Glomerular endothelial cell (primary cell): Measurements from ENCODE around the gene NPAS2. TPM values are rescaled to one million over a fixed set of nuclear protein-coding genes. Genes with fewer than 3 reads are reported as not detected.

ENCODE experiments used
- DNase-seq: peaks from one replicate; pipeline ENCODE4 v3.0.0-alpha.2; 2011; ENCODE audit warnings: low read depth, low spot score; ENCODE audit errors: extremely low read depth
- total RNA-seq: library from RNA; depleted of rRNA; stranded (reverse); fragments of >200 nt; gene quantifications from 2 replicates; pipeline ENCODE4 v1.2.3, GENCODE V29; 2015

NPAS2 gene
- total RNA-seq, 1 donor from 2014 or later, result 15.8 TPM

- no peak for DNase-seq
Observed at GRCh38 chr2:100852999-100853908, 33.3 kb downstream of the NPAS2 start.

DNA sequence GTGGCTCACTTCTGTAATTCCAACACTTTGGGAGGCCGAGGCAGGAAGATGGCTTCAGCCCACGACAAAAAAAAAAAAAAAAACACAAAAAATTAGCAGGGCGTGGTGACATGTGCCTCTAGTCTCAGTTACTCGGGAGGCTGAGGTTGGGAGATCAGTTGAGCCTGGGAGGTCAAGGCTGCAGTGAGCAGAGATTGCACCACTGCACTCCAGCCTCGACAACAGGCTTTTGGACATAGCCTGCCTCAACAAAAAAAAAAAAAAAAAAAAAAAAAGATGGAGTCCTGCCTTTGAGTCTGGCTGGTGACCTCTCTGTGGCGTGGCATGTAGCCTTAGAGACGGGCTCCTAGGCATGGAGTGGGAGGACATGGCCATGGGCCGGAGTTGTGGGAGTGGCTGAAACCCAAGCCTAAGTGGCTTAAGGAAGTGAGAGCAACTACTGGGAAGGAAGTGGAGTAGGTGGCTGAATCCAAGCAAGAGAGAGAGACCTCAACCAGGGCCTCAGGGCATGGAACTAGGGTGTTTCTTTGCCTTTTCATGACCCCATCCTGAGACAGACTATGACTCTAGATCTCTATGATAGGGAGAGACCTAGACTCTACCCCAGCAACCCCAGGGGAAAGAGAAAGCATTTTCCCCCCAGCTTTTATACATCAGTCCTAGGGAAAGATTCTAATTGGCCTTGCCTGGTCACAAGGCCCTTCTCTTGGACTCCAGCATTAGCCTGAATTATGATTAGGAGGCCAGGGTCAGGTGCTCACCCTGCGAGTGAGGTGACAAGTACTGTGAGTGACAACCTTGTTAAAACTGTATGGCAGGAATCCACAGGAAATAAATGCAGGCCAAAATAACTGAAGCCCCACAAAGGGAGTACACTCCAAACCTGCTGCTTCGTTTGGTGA, 34.2 kb downstream of the NPAS2 start:
- no peak for DNase-seq

- DNase-seq, result no peak
Observed at GRCh38 chr2:100855084-100855483, 35.1 kb downstream of the NPAS2 start.

- no peak for DNase-seq
Observed at GRCh38 chr2:100855606-100856005, 35.7 kb downstream of the NPAS2 start.

DNA sequence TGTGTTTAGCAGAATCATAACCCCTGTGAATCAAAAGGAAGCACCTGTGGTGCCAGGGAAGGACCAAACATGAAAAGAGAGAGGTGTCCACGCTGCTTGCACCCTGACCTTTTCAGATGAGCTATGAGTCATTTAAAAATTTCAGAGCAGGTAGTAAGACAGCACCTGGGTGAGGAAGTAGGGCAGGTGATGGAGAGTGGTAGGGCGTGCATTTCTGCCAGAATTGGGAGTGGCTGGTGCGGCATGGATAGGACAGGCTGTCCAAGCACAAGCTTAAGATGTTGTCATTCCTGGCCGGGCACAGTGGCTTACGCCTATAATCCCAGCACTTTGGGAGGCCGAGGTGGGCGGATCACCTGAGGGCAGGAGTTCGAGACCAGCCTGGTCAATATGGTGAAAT, 36.8 kb downstream of the NPAS2 start:
- no peak for DNase-seq

- DNase-seq, result no peak
Observed at GRCh38 chr2:100857341-100857740, 37.4 kb downstream of the NPAS2 start.

- no peak for DNase-seq
Observed at GRCh38 chr2:100857915-100858314, 38.0 kb downstream of the NPAS2 start.

GRCh38 chr2:100859902-100860301, 40.0 kb downstream of the NPAS2 start:
- DNase-seq, result no peak

- no peak for DNase-seq
Observed at GRCh38 chr2:100861340-100861739, 41.4 kb downstream of the NPAS2 start.

- DNase-seq, result no peak
Observed at GRCh38 chr2:100862081-100862480, 42.1 kb downstream of the NPAS2 start.

GRCh38 chr2:100865816-100866460, 46.0 kb downstream of the NPAS2 start:
- DNase-seq, result no peak

GRCh38 chr2:100868083-100868482, 48.1 kb downstream of the NPAS2 start:
- DNase-seq, result no peak

DNA sequence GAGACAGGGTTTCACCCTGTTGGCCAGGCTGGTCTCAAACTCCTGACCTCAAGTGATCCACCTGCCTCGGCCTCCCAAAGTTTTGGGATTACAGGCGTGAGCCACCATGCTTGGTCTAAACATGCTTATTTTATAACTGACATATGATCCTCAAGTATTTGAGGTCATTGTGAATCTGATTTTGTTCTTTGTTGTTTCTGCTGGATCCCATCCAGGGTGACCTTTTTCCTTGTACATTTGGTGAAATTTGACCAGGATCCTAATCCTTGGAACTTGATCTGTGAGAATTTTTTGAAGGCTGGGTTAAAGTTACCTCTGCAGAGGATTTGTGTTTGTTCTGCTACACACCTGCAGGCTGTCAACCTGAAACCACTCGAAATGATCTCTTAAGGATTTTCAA, 49.2 kb downstream of the NPAS2 start:
- DNase-seq, result no peak

DNA sequence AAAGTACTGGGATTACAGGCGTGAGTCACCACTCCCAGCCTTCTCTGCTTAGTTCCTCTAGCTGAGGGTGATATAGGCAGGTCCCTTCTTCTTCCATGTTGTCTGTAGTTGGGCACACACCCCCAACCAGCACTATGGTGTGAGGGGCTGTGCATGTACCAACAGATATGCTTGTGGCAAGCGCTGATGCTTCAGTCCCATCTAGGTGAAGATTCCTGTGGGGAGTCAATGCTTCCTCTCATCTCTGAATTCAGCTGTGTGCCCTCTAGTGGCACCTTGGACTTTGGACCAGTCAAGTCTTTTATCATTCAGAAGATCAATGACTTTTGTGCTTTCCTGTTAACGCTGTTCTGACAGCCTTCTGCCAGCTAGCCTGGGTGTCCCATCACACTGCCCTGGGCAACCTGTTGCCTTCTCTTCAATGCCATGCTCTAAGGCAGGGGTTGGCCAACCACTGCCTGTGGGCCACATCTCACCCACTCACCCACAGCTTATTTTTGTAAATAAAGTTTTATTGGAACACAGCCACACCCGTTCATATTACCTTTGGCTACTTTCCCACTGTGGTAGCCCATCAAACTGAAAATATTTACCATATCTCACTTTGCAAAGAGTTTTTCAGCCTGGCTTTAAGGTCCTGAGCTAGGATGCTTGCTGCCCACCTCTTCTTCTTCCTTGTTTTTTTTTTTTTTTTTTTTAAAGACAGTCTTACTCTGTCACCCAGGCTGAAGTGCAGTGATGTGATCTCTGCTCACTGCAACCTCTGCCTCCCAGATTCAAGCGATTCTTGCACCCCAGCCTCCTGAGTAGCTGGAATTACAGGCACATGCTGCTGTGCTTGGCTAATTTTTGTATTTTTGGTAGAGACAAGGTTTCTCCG, 51.0 kb downstream of the NPAS2 start:
- no peak for DNase-seq

DNA sequence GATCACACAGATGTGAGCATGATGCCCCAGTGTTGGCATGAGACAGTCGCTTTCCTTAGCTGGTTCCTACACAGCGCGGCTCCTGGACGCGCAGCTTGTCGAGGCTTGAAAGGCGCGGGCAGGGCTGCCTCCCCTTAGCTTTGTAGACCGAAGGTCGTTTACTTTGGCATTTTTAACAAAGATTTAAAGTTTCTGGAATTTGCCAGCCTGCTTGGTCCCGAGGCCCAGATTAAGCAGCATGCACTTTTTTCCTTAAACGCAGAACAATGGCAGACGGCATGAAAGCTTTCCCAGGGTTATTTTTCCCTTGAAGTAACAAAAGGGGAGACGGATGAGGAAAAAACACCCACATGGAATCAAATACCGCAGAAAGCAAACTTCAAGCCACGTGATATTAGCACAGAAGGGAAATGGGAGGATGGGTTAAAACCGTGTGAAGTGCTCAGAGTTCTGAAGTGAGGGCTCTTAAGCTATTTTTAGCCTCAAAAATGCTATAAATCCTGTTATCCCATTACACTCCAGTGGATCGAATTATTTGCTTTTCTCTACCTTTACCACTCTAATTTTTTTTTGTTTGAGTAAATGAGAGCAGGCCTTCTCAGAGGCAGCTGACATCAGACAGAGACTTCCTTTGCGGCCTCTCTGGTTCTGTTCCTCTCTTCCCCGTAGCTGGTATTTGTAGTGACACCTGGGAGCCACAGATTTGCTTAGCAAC, 55.7 kb downstream of the NPAS2 start:
- no peak for DNase-seq

GRCh38 chr2:100876231-100876860, 56.4 kb downstream of the NPAS2 start:
- no peak for DNase-seq

GRCh38 chr2:100877555-100877954, 57.6 kb downstream of the NPAS2 start:
- no peak for DNase-seq

DNA sequence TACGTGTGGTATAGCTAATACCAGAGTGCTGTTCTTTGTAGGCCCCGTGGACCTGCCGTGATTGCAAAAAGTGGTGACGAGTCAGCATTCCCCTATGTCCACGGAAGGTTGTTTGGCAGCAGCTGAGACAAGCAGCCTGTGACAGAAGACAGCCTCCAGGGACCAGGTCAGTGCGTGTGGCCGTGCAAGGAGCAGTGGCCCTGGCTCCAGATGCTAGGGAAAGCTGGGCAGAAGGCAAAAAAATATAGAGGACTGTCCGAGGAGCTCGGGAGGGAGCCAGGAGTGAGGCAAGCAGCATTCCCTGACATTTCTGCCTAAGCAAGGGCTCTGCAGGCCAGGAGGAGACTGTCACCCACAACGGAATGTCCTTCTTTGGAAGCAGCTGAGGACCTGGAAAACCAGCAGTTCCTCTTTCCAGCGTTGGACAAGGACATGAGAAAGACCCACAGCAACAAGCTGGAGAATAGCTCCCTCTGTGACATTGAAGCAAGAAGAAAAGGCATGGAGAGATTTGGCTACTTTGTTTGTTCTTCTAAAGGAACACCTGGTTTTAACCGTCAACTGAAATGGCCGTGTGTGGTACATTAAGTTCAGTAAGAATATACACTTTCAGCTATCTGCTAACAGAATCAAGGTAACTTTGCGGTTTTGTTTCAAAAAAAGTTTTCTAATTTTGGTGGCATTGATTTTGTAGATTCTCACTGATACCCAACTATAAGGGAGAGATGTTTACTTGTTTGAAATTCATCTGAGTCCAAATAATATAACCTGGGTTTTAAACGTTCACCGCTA, 58.3 kb downstream of the NPAS2 start:
- no peak for DNase-seq
